ENCODE measurements around the gene PDLIM4.

PDLIM4 gene

DNA sequence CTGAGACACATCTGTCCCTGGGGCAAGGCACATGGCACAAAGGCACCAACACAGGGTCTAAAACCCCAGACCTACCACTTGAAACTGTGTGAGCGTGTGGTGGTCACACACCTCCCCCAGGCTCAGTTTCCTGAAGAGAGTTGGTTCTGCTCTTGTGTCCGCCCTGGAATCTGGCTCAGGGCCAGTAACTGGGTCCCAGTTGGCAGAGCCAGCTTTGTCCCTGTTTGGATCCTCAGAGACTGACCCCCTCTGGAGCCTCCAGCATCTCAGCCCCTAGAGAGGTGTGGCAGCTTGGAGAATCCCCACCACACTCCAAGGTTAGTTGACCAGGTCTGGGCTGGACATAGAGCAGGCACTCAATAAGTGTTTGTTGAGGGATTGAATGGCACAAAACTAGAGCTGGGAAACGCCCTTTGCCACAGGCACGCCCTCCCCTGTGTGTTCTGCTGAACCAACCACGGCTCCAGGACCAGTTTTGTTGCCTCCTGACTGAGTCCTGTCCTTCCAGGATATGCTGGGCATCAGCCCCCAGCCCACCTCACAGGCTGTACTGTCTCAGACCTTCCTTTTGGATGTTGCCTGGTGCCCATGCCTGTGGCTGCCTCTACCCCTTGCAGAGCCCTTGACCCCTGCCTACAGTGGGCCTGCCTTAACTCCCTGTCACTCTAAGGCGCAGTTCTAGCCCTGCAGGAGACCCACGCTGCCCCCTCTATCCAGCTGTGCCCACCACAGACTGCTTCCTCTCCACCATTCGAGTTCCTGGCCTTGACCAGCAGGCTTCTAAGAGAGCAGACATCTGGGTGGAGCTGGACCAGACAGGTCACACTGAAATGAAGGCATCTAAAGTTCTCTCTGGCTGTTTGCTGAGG lies 3.8 kb upstream of the PDLIM4 start:
- DNase-seq = peak; percentile 1

DNA sequence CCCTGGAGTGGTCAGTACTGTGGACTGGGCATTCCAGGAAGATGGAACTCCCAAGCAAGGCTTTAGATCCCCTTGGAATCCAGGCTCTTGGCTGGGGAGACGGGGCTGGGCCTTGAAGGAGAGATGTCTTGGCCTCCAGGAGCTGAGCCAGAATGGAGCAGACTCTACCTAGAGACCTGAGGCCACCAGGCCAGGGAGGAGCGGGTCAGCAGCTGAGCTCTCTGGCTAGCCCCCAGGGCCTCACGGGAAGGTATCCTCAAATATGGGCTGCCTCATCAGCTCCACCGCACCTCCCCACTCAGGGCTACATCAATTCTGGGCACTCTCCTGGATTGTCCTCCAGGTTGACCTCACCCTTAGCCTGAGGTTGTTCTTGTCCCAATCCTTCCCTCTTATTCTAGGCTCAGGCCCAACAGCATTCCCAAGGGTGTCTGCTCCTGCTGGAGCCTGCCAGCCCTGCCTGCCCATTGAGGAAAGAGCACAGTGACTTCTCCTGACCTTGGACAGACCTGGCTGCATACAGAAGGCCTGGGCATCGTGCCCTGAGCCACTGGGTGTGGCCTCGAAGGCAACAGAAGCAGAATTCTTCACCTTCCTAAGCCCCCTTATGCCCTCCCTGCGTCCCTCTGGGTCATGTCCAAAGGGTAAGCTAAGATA lies 3.0 kb upstream of the PDLIM4 start:
- no peak for DNase-seq

DNA sequence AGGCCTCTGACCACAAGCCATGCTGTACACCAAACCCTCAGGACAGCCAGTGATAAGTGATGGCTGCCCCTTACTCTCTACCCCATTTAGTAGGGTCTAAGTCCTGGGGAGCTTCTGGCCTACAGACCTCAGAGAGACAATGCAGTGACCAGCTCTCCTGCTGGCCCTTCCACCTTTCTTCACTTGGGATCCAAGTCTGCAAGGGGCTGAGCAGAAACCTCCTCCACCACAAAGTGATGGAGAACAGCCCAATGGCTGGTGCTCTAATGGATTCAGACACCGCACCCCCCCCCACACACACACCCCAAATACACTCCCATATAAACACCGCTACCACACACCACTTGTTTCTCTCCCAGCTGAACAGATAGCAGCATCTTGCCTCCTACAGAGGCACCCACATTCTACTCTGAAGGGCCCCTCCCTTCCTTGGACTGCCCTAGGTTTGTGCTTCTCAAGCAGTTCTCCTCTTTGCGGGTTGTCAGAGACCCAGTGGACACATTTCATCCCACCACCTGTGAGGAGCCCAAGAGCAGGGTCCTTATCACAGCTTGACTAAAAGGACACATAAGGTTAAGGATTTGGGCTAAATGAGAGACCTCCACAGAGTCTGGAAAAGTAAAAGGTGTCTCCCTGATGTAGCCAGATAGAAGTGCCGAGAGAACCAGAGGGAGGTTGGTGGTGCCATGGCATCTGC lies 1.3 kb upstream of the PDLIM4 start:
- no peak for DNase-seq

DNA sequence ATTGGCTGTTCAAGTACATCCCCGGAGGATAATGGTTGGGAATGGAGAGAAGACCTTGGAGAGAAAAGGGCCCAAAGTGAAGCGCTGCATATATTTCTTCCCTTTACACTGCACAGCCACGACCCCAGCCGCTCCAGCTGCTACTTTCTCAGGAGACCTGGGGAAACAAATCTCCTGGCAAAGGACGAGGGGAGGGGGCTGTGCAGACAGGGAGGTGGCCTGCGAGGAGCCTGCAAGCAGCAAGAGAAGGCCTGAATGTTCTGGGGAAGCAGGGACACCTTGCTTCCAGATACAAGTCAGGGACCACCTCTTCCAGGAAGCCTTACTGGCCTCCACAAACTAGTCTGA lies 739 bp upstream of the PDLIM4 start:
- no peak for DNase-seq

DNA sequence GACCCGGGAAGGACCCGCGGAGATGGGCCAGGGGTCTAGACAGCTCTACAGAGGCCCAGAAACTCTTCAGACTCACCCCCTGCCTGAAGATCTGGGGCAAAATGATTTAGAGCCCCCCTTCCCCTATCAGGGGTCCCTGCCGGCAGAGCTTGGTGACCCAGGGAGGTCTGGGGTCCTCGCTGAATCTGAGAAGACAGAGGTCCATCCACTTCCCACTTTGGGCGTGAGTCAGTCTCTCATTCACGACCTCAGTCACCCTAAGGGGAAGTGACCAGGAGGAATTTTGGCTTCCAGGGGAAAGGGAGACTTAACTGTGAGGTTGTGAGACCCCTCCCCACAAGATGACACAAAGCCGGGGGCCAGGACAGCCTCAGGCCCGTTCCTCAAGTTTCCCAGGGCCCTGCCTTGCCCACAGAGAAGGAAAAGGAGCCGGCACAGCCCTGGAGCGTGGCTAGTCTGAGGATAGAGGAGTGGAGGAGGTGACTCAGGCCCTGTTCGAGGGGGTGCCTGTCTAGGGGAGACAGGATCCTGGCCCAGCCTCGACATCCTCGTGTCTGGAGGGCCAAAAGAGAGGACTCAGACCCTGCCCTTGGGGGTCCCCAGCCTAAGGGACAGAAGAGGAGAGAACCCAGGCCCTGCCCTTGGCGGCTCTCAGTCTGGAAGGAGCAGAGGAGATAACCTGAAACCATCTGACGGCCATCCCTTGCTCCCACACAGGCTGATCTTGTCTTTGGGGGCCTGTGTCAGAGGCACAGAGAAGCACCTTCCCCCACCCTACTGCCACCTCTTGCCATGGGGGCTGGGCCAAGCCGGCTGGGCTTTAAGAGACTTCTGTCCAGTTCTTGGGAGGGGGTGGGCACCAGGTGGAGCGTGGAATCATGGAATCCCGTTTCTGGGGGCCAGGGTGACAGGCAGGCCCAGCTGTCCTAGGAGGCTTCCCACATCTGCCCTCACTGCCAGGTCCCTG lies 889 bp downstream of the PDLIM4 start:
- no peak for DNase-seq

DNA sequence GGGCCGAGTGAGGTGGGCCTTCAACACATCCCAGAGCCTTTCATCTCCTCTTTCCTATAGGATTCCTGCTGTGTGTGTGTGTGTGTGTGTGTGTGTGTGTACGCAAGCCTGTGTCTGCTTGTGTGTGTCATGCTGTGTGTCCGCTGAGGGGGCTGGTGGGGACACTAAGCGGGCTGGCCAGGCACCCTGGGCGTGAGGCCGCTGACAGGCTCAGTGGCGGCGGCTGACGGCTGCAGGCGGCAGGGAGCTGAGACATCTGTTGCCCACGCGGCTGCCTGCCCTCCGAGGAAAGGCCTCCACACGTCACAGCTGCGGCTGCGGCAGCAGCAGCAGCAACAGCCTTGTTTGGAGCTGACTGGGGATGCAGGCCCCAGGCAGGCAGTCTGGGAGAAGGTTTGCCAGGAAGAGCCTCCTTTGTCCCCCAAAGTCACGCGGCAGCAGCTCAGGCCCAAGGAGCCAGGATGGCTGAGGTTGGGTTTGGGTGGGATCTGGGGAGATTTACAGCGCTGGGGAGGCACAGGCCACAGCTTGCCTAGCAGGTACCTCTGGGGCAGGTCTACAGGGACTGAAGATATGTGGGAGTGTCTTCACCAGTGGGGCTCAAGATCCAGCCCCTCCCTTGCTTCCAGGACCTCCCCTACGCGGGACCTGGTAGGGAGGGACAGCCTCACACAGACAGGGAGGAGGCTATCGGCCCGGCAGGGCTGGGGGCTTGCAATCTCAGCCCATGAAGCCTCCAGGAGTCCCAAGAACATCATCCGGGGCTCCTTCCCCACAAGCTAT lies 1.8 kb downstream of the PDLIM4 start:
- no peak for DNase-seq

DNA sequence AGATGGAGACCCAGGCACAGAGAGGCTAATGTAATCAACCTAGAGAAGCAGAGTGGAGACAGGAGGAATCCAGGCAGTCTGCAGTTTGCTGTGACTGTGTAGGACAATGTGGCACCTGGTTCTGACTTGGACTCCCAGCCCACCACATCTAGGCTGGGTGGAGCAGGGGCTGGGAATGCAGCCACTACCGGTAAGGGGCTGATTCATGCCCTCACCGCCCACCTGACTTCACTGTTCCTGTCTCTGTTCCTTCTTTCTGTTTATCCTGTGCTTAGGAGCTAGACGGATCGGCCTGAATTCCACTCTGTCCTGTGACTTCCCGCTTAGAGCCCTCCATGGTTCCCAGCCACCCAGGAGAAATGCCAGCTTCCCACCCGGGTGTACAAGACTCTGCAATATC lies 2.6 kb downstream of the PDLIM4 start:
- DNase-seq = no peak

DNA sequence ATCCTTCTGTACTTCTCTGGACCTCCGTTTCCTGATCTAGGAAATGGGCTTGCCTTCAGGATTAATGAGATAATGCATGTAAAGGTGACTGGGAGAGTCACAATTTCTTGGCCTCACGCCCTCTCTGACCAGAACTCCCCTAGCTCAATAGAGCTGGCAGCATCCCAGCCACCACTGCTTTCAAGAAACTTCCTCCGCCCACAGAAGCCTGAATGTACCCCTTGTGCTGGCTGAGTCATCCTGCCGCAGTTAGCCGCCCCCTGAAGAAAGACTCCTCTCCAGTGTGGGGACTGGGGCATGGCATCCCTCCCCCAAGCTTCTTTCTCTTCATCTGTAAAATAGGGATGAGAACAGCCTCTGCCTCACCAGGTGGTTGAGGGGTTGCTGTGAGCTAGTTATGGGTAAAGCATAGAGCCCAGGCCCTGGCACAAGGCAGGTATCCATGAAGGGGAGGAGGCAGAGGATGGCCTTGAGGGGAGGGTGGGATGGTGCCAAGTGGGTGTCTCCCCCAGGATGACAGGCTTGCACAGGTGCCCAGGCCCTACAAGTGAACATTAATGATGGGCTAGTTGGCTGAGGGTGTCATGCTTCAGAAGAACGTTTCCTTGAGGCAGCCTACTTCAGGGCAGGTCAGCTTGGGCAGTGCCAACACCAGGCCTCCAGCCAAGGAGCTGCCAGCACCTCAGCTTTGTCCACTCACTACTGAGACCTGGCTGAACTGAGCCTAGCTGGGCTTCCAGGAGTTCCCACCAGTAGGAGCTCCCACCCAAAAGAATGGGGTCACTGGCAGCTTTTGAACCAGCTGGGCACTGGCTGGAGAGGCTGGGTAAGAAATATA lies 3.4 kb downstream of the PDLIM4 start:
- DNase-seq = no peak

DNA sequence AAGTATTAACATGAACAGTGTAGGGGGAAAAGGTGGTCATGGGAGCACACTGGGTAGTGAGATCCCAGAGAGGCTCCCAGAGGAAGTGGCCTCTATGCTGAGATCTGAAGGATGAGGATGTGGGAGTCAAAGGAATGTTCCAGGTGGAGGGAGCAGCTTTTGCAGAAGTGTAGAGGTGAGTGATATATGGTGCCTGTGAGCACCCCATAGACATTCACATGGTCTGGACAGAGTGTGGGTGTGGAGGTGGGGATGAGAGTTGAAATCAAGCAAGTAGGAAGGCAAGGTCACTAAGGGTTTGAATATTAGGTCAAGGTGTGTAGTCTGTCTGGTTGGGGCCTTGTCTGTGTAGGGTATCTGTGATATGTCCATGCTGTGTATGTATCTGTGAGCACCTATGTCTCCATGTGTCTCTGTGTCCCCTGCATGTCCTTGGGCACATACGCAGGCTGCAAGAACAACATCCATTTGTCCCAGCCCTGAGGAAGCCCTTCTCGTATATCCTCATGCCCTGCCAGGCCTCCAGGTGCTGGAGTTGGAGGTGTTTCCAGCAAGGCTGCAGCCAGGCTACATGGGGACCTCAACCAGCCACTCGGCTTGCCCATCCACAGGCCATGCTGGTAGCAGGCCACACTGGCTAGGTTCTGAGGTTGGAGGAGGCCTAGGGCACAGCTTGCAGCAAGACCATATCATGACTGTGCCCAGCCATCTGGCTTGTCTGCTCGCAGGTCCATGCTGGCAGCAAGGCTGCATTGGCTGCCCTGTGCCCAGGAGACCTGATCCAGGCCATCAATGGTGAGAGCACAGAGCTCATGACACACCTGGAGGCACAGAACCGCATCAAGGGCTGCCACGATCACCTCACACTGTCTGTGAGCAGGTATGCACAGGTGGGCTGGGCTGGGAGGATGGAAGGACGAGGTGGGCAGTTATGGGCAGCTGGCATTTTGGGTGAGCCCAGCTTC lies 4.7 kb downstream of the PDLIM4 start:
- no peak for DNase-seq

DNA sequence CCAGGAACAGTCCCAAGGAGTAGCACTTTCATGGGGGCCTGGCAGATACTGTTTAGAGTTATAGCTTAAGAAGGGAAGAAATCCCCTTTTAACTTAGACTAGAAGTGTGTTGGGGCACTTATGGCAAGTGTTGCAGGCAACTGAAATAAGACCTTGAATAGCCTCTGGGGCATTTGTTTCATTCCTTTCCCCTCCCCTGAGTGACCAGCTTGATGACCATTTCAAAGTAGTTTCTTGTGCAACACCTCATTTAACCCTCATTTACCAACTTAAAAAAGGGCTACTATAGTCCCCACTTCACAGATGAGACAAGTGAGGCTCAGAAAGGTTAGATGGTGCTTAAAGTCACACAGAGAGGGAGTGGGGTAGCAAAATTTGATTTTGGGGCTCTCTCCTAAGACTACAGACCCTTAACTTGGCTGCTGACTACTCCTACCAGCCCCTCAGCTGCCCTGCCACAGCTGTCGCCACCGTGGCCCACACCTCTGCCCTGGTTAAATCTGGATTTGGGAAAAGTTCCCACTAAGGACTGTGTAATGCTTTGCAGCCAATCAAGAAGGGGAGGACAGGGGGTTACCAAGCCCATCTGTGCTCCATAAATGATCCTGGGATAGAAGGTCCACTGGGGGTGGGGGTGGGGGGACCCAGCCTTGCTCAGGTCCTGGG lies 5.5 kb downstream of the PDLIM4 start:
- DNase-seq = no peak

DNA sequence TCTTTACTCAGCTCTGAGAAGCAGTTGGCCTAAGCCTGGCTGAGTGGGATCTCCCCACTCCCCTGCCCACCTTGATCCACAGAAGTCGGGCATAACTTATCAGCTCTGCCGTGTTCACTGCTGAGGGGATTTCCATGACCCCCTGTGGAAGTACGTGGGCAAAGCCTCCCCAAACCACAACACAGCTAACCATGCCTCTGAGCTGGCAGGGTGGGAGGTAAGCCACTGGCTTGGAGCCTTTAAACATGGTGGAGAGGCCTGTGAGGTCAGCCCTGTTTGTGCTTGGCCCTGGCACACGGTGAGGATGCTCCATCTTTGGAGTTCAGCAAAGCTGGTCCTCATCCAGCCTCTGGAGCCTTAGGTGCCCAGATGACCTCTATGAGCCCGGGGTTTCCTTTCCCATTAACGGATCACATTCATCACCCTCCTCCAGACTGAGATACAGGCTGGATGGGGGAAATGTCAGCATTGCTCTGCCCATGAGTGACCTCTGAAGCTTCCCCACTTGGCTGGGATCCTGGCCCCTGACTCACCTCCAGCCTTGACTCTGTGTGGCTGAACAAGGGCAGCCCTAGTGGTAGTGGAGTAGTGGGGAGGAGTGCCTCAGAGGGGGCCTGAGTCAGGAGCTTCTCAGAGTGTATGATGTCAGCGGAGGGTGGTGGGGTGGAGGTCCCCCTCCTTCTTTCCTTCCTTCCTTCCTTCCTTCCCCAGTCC lies 6.2 kb downstream of the PDLIM4 start:
- no peak for DNase-seq

DNA sequence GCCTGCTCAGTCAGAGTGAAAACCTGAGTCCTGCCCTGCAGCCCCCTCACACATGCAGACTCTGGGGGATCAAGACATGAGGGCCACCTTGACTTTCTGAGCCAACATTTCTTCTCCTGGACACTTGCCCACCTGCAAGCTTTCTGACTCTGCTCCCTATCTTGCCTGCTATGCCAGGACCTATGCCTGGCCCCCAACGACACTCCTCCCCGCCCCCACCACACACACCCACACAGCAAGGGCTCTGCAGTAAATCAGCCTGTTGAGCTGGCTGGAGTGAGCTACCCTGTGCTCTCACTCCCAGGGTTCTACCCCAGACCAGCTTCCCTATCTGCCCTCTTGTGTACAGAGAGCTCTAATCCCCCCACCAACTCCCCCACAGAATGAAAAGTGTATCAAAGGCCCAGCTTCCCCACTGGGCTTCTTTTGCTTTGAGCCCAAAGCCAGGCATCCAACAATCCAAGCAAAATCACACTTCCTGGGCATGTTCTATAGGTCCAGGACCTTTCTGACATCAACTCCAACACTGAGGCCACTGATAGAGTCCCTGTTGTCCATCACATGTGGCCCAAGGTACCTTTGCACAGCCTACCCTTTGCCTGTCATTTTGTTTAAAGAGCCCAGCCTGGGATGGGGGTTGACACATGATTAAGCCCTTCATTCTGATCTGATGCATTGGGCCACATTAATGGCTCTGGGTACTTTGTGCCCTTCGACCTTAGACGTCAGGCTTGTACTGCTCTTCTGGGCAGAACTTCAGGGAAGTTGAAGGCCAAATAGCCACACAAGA lies 7.2 kb downstream of the PDLIM4 start:
- no peak for DNase-seq

DNA sequence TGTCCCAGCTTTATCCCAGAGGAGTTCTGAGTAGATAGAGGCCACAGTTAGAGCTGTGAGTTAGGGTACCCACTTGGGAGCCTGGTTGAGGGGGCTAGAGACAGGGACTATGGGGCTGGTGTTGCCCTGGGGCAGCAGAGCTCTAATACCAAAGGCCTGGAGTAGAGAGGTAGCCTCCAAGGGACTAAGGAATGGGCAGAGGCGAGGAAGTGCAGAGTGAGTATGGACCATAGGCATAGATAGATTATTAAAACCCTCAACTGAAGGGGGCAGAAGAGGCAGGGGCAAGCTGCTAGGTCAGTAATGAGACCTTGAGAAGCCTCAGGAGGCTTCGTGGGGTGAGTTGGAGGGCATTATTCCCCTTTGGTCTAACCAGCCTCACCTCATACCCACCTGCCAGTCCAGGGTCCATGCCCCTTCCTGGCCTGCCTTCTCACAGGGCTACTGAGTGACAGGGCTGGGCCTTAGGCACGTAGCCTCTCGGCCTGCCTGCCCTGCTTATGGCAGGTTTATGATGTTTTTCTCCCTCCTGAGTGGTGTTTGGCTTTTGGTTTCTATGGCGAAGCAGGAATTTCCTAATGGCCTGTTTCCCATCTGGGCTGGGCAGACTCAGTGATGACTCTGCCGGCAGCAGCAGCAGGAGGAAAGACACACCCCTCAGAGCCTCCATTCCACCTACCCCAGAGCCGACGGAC lies 8.0 kb downstream of the PDLIM4 start:
- DNase-seq = no peak

DNA sequence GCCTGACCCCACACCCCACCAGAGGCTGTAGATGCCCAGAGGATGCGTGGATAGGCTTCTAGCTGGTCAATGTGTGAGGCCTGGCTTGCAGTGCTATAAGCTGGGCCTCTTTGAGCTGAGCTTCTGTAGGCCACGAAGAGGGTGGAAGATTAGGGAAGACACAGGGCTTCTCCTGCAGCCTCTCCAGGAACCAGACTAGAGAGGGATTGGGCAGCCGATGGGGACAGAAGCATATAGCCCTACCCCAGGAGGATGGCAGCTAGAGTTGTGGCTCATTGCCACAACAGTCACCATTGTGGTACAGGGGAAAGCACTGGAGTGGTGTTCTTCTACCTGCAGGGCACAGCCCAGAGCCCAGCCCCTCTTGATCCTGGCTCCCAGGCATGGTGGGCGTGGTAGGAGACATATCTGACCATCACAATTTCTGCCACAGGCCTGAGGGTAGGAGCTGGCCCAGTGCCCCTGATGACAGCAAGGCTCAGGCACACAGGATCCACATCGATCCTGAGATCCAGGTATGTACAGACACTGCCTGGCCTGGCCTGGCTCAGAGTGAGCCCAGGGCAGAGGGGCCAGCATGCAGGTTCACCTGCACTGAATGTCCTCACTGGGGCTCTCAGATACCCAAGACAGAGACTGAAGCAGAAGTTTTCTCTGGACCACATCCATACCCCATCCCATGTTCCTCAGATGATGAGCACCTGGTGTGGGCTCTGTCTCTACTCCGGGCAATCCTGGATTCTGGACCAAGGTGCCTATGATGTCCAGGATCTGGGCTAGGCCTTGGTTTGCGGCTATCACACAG lies 8.7 kb downstream of the PDLIM4 start:
- no peak for DNase-seq

DNA sequence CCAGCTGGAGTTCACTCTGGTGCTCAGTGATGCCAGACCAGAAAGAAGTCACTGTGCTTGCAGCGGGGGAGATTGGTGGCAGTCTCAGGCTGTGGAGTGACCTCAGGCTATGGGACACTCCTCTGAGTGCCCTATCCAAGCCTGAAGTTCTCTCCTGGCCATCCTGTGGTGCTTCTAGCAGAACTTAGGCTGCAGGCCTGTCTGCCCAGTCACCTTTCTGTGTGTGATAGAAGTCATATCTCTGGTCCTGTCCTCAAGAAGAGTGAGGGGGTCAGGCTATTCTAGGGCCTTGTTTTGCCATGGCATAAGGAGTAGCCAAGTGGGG lies 9.3 kb downstream of the PDLIM4 start:
- no peak for DNase-seq

DNA sequence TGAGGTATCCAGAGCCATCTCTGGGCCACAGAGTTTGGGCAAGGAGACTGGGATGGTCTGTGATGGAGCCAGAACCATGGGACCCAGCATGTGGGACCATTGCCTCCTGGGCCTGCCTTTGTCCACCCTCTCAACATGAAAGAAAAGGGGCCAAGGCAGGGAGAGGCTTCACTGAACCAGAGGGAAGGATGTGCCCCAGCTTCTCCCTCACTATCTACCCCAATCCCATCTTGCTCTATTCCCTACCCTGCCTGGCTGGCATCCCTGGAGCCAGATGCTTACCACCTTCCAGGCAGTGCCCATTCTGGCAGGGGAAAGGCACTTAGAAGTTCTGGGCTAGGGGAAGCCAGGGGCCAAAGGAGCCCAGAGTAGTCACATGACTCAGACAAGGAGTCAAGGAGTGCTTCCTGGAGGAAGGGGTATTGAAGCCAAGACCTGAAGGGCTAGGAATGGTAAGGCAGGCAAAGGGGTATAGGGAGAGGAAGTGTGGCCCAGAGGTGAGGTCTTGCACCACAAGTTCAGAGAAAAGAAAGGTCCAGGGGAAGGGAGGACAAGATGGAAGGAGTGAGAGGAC lies 9.8 kb downstream of the PDLIM4 start:
- no peak for DNase-seq

All from DMS153 (cell line).